Immature natural killer cell (primary cell): ENCODE measurements around the gene FGFR4. TPM values are rescaled to one million over a fixed set of nuclear protein-coding genes. Genes with fewer than 3 reads are reported as not detected.

Source experiments
- DNase-seq, 3 donors: peaks; one replicate each; pipeline ENCODE4 v3.0.0; 2022; ENCODE audit warnings: mixed read lengths in 1 of 3
- H3K27ac Mint-ChIP-seq, 6 donors: one replicate each; pipeline ENCODE4 v1.8.0; 2020; ENCODE audit warnings: mixed read lengths in 6 of 6, mild to moderate bottlenecking in 5 of 6, inconsistent platforms in 4 of 6, moderate library complexity in 3 of 6
- H3K27me3 Mint-ChIP-seq, 3 donors: one replicate each; pipeline ENCODE4 v1.8.0; 2020 to 2021; ENCODE audit warnings: low read depth in 3 of 3, mild to moderate bottlenecking in 3 of 3, mixed read lengths in 3 of 3, moderate library complexity in 3 of 3, inconsistent platforms in 1 of 3
- H3K36me3 Mint-ChIP-seq, 3 donors: one replicate each; pipeline ENCODE4 v1.8.0; 2020; ENCODE audit warnings: mixed read lengths in 3 of 3, inconsistent platforms in 2 of 3, mild to moderate bottlenecking in 2 of 3
- H3K4me1 Mint-ChIP-seq, 2 donors: one replicate each; pipeline ENCODE4 v1.8.0; 2020; ENCODE audit warnings: inconsistent platforms in 2 of 2, mild to moderate bottlenecking in 2 of 2, mixed read lengths in 2 of 2, moderate library complexity in 1 of 2
- H3K4me3 Mint-ChIP-seq, 5 donors: one replicate each; pipeline ENCODE4 v1.8.0; 2020; ENCODE audit warnings: mild to moderate bottlenecking in 5 of 5, mixed read lengths in 5 of 5, inconsistent platforms in 3 of 5, moderate library complexity in 3 of 5
- H3K9me3 Mint-ChIP-seq, 6 donors: one replicate each; pipeline ENCODE4 v1.8.0; 2020; ENCODE audit warnings: mild to moderate bottlenecking in 6 of 6, mixed read lengths in 6 of 6, inconsistent platforms in 4 of 6, moderate library complexity in 3 of 6
- polyA plus RNA-seq, 3 donors: library from polyadenylated mRNA; unstranded; fragments of 300-500 nt; fragmentation: Illumina TruSeq; gene quantifications; one replicate each; pipeline ENCODE4 v1.2.3, GENCODE V29; 2021

The FGFR4 gene
- polyA plus RNA-seq, 3 donors from 2014 or later, result not detected

DNA sequence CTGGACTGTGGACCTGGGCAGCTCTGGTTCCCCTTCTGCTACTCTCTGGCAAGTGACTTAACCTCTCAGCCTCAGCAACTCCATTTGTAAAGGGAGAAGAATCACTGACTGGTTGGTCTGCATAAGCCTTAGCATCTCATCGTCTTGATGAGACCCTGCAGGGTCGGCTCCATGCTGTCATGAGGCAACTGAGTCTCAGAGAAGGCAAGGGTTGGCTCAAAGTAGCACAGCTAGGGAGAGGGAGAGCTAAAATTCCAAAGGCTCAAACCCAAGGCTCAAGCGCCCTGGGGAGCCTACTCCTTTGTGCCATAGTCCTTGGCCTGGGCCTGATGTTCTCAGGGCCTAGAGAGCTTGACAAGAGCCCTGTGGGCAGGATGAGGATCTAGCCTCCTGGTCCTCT is 4.5 kb downstream of the FGFR4 start:
- H3K4me1 Mint-ChIP-seq, result peaks cover 6 to 9% of the 10 kb centered on the region in 2 donors
- no peak for DNase-seq
- H3K36me3 Mint-ChIP-seq, result no peaks in the 10 kb centered on the region
- no peaks in the 10 kb centered on the region for H3K9me3 Mint-ChIP-seq
- H3K27ac Mint-ChIP-seq, result no peak overlapping the region
- H3K4me3 Mint-ChIP-seq, result no peak overlapping the region
- peaks cover 0 to 5% (median under 1%) of the 10 kb centered on the region in 3 donors for H3K27me3 Mint-ChIP-seq

GRCh38 chr5:177092178-177093081 is 5.7 kb downstream of the FGFR4 start:
- no peak for DNase-seq
- Mint-ChIP-seq H3K36me3 (no peaks in the 10 kb centered on the region), H3K27me3 (peaks cover 0 to 4% (median 0%) of the 10 kb centered on the region in 3 donors), H3K9me3 (peaks cover 0 to under 1% (median 0%) of the 10 kb centered on the region in 6 donors), H3K27ac (no peak overlapping the region), H3K4me1 (peaks cover 3 to 5% of the 10 kb centered on the region in 2 donors), H3K4me3 (no peak overlapping the region)

GRCh38 chr5:177093082-177093712 is 6.5 kb downstream of the FGFR4 start:
- DNase-seq, result no peak
- H3K9me3 Mint-ChIP-seq, result peaks cover 0 to 2% (median 0%) of the 10 kb centered on the region in 6 donors
- H3K4me1 Mint-ChIP-seq, result no peaks in the 10 kb centered on the region
- H3K4me3 Mint-ChIP-seq, result no peak overlapping the region
- H3K27ac Mint-ChIP-seq, result no peak overlapping the region
- no peaks in the 10 kb centered on the region for H3K27me3 Mint-ChIP-seq
- H3K36me3 Mint-ChIP-seq, result no peaks in the 10 kb centered on the region

GRCh38 chr5:177093803-177094202 is 7.1 kb downstream of the FGFR4 start:
- peaks cover 0 to 2% (median 0%) of the 10 kb centered on the region in 6 donors for H3K9me3 Mint-ChIP-seq
- H3K27me3 Mint-ChIP-seq, result no peaks in the 10 kb centered on the region
- no peaks in the 10 kb centered on the region for H3K36me3 Mint-ChIP-seq
- H3K4me3 Mint-ChIP-seq, result no peak overlapping the region
- H3K27ac Mint-ChIP-seq, result no peak overlapping the region
- no peaks in the 10 kb centered on the region for H3K4me1 Mint-ChIP-seq
- no peak for DNase-seq

DNA sequence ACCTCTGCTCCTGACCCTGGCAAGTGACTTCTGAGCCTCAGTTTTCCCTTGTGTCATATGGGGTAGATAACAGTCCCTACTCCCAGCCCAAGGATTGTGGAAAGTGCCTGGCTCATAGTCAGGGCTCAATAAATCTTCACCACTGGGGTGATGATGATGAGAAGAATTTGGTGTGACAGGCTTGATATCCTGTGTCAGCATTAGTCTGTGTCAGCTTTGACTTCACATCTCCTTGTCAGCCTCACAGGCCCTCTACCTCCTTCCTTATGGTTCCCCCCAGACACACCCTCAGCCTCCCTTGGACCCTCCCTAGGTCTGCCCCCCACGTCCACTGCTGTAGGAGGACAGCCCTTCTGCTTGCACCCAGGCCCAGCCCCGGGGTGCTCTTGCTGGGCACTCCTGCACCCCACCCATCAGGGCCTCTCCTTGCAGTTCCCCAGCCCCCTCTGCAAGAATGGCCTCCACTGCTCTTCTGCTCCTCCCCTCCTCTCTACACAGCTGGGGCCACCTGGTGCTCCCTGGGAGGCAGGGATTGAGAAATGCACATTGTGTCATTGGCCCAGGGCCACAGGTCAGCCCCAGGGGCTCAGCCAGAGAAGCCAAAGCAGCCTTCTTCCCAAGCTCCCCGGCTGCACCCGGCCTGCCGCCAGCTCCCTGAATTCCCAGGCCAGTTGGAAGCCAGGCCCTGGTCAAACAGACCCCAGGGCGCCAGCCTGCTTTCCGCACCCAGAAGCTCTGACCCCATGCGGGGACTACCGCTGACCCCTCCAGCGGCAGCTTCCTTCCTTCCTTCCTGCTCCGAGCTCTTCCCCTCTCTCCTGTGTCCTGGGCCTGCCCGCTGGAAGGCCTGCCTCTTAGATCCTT is 7.7 kb downstream of the FGFR4 start:
- Mint-ChIP-seq H3K27me3 (no peaks in the 10 kb centered on the region), H3K36me3 (no peaks in the 10 kb centered on the region), H3K4me3 (no peak overlapping the region), H3K27ac (no peak overlapping the region), H3K4me1 (no peaks in the 10 kb centered on the region), H3K9me3 (peaks cover 0 to 2% (median 0%) of the 10 kb centered on the region in 6 donors)
- no peak for DNase-seq

DNA sequence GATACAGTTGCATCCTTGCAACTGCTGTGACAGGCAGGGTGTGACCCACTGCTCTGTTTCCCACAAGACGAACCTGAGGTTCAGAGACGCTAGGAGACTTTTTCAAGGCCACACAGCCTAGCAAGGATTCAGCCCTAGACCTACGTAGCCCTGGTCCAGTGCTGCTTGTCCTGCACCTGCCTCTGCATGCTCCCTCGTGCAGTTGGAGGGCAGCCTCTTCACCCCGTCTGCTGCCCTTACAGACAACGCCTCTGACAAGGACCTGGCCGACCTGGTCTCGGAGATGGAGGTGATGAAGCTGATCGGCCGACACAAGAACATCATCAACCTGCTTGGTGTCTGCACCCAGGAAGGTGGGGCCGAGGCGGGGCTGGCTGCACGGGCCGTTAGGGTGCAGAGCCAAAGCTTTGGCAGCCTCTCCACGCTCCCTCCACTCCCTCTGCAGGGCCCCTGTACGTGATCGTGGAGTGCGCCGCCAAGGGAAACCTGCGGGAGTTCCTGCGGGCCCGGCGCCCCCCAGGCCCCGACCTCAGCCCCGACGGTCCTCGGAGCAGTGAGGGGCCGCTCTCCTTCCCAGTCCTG is 8.5 kb downstream of the FGFR4 start:
- no peak overlapping the region for H3K27ac Mint-ChIP-seq
- H3K36me3 Mint-ChIP-seq, result no peaks in the 10 kb centered on the region
- H3K4me3 Mint-ChIP-seq, result no peak overlapping the region
- H3K9me3 Mint-ChIP-seq, result peaks cover 0 to 2% (median 0%) of the 10 kb centered on the region in 6 donors
- H3K4me1 Mint-ChIP-seq, result no peaks in the 10 kb centered on the region
- H3K27me3 Mint-ChIP-seq, result no peaks in the 10 kb centered on the region
- no peak for DNase-seq

DNA sequence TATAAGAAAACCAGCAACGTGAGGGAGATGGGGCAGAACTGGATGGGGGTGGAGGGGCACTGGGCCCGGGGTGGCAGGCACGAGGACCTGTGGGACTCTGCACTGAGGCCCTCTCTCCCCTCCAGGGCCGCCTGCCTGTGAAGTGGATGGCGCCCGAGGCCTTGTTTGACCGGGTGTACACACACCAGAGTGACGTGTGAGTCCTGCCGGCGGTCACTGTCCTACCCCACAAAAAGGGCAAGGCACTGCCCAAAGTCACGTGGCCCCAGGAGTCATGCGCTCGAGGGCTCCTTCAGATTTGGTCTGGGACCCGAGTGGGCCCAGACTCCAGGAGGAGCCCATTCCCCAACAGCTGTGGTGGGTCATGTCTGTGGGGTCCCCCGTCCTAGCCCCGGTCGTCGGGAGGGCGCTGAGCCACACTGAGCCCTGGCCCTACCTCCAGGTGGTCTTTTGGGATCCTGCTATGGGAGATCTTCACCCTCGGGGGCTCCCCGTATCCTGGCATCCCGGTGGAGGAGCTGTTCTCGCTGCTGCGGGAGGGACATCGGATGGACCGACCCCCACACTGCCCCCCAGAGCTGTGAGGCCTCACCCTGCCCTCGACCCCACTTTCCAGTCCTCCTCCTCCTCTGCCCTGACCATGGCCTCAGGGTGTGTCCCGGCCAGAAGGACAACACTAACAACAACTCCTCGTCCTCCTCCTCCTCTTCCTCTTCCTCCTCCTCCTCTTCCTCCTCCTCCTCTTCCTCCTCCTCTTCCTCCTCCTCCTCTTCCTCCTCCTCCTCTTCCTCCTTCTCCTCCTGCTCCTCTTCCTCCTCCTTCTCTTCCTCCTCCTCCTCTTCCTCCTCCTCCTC is 9.7 kb downstream of the FGFR4 start:
- Mint-ChIP-seq H3K9me3 (peaks cover 0 to 2% (median 0%) of the 10 kb centered on the region in 6 donors), H3K27me3 (peaks cover 0 to 1% (median 0%) of the 10 kb centered on the region in 3 donors), H3K36me3 (no peaks in the 10 kb centered on the region), H3K27ac (no peak overlapping the region), H3K4me3 (no peak overlapping the region), H3K4me1 (no peaks in the 10 kb centered on the region)
- no peak for DNase-seq

DNA sequence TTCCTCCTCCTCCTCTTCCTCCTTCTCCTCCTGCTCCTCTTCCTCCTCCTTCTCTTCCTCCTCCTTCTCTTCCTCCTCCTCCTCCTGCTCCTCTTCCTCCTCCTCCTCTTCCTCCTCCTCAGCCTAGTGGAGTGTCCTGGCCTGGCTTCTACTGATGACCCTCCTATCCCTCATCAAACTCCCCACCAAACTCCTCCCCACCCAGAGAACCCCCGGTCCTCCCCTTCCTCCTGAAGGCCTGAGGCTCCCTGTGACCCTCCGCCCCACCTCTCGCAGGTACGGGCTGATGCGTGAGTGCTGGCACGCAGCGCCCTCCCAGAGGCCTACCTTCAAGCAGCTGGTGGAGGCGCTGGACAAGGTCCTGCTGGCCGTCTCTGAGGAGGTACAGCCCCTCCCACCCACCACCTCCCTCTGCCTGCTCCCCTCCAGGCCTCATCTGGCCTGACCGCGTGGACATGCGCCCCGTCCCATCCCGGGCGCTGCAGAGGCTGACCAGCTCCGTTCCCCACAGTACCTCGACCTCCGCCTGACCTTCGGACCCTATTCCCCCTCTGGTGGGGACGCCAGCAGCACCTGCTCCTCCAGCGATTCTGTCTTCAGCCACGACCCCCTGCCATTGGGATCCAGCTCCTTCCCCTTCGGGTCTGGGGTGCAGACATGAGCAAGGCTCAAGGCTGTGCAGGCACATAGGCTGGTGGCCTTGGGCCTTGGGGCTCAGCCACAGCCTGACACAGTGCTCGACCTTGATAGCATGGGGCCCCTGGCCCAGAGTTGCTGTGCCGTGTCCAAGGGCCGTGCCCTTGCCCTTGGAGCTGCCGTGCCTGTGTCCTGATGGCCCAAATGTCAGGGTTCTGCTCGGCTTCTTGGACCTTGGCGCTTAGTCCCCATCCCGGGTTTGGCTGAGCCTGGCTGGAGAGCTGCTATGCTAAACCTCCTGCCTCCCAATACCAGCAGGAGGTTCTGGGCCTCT is 10.6 kb downstream of the FGFR4 start:
- H3K36me3 Mint-ChIP-seq, result no peaks in the 10 kb centered on the region
- DNase-seq, result no peak
- H3K9me3 Mint-ChIP-seq, result peaks cover 0 to 2% (median 0%) of the 10 kb centered on the region in 6 donors
- no peak overlapping the region for H3K27ac Mint-ChIP-seq
- peaks cover 0 to 1% (median 0%) of the 10 kb centered on the region in 3 donors for H3K27me3 Mint-ChIP-seq
- H3K4me3 Mint-ChIP-seq, result no peak overlapping the region
- H3K4me1 Mint-ChIP-seq, result no peaks in the 10 kb centered on the region

DNA sequence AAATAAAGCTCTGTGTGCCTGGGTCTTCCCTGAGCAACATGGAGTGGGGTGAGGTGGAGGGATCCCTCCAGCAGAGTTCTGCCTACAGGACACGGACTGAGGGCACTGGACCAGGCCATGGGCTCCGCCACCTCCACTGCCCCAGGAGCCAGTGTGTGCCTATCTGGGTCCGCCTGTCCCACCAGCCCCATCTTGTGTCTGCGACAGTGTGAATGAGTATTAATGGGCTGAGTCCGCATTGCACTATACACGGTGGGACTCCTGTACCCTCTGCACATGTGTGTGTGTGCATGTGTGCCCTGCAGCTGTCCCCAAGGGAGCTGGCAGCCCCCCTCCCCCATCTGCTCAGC is 11.4 kb downstream of the FGFR4 start:
- H3K4me1 Mint-ChIP-seq, result no peaks in the 10 kb centered on the region
- DNase-seq, result no peak
- no peak overlapping the region for H3K4me3 Mint-ChIP-seq
- no peaks in the 10 kb centered on the region for H3K36me3 Mint-ChIP-seq
- H3K9me3 Mint-ChIP-seq, result peaks cover 0 to 2% (median 0%) of the 10 kb centered on the region in 6 donors
- H3K27me3 Mint-ChIP-seq, result peaks cover 0 to 1% (median 0%) of the 10 kb centered on the region in 3 donors
- no peak overlapping the region for H3K27ac Mint-ChIP-seq

DNA sequence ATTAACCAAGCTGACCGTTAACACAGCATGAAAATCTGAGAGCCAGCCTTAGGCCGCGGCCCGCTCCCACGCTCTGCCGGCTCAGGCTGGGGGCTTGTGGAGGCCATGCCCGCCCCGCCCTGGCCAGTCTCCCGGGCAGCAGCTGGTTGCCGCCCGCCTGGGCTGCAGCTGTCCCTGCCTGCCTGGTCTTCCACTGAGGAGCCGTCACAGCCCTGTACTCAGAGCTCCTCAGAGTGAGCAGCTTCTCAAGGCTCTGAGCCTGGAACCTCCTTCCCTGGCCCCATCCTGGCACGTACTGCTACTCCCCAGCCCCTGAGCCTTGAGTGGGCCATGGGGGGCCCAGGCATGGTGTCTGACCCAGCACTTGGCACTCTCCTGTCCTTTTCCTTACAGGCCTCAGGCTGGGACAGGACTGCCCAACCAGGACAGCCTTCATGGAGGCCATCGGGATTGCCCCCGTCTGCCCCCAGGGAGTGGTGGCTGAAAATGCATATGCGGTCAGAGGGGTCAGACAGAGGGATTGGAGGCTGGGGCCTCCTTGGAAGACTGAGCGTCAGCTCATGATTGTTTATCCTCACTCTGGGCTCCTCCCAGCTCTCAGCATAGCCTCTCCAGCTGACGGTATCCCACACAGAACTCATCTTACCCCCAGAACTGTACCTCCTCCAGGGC is 11.9 kb downstream of the FGFR4 start:
- peak overlapping the region in 1 of 6 donors; percentile 71 for H3K27ac Mint-ChIP-seq

DNA sequence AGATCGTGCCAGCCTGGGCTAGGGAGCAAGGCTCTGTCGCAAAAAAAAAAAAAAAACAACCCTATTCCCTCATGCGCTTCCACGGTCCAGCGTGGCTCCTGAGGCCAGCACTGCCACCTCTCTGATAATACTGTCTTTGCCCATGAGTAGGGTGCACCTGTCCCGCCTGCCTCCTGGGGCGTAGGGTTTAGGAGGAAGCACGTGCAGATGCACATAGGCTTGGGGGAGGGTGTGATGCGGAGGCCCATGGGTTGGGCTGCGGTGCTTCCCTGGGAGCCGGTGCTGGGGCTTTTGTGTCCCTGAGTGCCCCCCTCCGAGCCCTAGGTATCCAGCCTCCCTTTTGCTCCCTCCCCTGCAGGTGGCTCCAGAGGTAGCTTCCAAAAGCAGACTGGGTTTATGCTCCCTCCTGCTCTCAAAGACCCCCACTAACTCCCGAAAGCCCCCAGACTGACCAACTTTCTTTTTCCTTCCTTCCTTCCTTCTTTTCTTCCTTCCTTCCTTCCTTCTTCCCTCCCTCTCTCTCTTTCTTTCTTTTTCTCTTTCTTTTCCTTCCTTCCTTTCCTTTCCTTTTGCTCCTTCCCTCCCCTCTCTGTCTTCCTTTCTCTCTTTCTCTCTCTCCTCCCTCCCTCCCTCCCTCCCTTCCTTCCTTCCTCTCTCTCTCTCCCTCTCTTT is 12.8 kb downstream of the FGFR4 start:
- Mint-ChIP-seq H3K4me3 (no peak overlapping the region), H3K27ac (no peak overlapping the region), H3K9me3 (peaks cover 0 to 2% (median 0%) of the 10 kb centered on the region in 6 donors), H3K27me3 (peaks cover 1 to 2% (median 1%) of the 10 kb centered on the region in 3 donors), H3K4me1 (no peaks in the 10 kb centered on the region), H3K36me3 (no peaks in the 10 kb centered on the region)
- no peak for DNase-seq

More for the DNA sequence above, 11.9 kb downstream of the FGFR4 start:
- peaks cover 0 to 2% (median 0%) of the 10 kb centered on the region in 6 donors for H3K9me3 Mint-ChIP-seq
- peaks cover 0 to 1% (median 0%) of the 10 kb centered on the region in 3 donors for H3K27me3 Mint-ChIP-seq
- H3K36me3 Mint-ChIP-seq, result no peaks in the 10 kb centered on the region
- DNase-seq, result no peak
- no peak overlapping the region for H3K4me3 Mint-ChIP-seq
- H3K4me1 Mint-ChIP-seq, result no peaks in the 10 kb centered on the region
